DMS 273 (cell line): ENCODE results near the gene MAD2L2.
A peak's percentile ranks its signal among the peaks of the same experiment; 100 is the strongest.

ENCODE experiments used
- DNase-seq: peaks from one replicate; lab custom pipeline; 2025; ENCODE audit not compliant: unreplicated experiment; lab: John Stamatoyannopoulos, UW

MAD2L2 gene

DNA sequence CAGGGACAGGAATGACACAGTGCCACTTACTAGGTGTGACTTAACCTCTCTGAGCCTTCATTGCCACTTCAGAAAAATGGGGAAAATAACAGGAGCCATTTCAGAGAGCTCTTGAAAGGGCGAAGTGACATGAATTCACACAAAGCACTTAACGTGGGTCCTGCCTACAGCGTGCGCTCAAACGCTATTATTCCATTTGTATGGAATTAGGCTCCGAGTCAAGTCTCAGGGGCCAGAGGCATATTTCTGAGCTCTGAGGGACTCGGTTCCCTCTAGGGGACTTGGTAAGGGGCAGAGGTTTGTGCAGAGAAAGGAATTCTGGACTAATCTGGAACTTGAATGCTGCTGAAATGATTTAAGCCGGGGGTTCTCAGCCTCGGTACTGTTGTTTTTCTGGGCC, 24.6 kb upstream of the MAD2L2 start:
- no peak for DNase-seq

DNA sequence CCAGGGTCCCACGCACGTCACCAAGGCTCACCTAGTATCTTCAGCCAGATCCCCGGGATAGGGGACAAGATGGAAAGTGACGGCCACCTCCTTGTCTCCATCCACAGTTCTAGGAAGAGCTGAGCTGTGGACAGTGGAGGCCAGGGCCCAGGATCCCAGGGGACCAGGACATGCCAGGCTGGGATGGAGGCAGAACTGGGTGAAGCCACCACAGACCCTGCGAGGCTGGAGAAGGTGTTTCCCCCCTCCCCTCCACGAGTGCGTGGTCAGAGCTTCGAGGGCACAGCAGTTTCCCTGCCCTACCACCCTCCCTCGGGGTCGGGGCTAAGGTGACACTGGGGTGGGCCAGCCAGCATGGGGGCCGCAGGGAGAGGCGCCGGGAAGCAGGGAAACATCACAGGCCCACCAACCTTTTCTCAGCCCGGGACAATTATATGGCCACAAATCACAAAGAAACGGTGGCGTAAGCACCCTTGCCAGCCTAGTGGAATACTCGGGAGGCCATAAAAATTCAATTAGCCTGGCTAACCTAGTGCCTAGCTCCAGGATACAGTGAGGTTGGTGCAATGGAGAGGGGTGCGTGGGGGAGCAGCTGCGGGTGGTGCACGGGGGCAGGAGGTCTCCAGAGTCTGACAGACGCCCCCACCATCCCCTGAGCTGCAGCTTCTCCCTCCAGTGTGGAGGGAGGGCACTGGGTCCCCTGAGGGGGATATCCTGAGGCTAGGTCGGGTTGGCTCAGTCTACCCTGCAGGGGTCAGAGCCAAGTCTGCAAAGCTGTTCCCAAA, 23.9 kb upstream of the MAD2L2 start:
- no peak for DNase-seq

DNA sequence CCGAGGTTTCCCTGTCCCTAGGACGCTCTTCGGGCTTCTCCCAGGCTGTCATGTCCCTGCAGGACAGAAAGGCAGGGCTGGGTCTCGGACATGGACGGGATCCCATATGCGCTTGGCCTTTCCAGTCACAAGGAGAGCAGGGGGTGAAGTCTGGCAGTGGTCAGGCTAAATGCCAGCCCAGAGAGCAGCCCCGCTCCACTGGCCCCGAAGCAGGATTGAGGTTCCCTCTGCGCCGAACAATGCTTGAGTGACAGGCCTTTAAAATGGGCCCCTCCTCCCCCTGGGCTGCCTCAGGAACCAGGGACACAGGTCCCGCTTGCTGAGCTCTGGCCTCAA, 23.2 kb upstream of the MAD2L2 start:
- no peak for DNase-seq

DNA sequence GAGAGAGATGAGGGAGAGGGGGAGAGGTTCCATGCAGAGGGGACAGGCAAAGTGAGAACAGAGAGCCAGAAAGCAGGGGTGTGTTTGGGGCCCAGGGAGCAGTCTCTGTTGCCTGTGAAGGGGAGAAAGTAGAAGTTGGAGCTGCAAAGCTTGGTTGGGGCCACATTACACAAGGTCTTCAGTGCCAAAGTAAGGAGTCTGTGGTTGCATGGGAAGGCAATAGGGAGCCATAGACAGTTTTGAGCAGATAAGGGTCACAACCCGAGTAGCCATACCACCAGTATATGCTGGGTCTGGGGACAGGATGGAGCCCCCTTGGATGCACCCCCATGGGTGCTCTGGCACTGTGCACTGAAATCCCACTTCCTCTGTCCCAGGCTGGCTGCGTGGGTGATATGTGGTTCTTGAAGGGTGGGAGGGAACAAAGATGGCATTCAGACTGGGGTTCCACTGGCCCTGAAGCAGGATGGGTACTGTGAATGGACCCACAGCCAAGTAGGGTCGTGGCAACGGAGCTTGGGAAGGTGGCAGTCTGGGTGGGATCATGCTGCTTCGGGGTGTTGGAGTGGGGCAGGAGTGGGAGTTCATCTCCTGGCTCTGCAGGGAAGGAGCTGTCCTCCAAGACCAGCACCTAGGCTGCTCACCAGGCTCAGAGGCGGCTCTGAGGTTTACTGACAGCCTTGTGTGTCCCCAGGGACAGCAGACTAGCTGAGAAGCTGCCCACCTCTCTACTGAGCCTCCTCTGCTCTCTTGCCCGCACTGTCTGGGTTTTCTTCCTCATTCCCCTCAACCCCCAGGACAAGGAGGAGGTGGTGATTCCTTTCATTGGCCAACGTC, 22.6 kb upstream of the MAD2L2 start:
- no peak for DNase-seq

DNA sequence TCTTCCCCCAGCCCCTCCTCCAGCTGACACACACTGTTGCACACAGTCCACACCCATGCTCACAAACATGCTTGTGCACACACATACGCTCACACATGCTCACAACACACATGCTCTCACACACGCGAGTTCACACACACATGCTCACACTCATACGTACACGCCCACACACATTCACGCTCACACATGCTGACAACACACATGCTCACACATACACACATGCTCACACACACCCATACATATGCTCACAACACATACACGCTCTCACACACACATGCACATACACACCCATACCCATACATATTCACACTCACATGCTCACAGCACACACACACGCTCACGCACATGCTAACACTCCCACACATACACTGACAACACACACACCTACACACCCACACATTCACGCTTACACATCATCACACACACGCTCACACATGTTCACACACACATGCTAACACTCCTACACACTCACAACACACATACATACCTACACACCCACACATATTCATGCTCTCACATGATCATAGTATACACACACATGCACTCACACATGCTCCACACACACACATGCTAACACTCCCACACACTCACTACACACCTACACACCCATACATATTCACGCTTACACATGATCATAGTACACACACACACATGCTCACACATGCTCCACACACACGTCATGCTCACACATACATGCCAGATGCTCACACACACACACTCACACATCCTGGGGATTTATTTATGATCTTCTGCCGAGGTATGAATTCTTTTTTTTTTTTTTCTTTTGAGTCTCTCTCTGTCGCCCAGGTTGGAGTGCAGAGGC, 21.2 kb upstream of the MAD2L2 start:
- no peak for DNase-seq

DNA sequence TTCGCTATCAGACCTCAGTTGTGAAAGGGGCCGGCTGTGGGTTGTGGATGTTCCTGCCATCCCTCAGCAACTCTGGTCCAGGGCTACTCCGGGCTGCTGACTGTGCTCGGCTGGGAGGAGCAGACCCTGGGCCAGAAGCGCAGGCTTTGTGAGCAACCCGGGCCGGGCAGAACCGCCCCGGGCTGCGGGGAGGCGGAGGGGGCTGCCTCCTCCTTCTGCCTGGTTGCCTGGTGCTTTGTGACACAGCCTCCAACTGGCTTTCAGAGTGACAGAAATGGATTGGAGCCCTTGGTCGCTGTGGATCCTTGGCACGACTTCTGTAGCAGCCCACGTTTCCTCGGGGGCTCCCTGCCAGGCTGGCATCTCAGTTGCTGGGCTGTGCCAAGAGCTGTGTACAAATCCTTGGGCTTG, 20.6 kb upstream of the MAD2L2 start:
- DNase-seq: peak; percentile 44

DNA sequence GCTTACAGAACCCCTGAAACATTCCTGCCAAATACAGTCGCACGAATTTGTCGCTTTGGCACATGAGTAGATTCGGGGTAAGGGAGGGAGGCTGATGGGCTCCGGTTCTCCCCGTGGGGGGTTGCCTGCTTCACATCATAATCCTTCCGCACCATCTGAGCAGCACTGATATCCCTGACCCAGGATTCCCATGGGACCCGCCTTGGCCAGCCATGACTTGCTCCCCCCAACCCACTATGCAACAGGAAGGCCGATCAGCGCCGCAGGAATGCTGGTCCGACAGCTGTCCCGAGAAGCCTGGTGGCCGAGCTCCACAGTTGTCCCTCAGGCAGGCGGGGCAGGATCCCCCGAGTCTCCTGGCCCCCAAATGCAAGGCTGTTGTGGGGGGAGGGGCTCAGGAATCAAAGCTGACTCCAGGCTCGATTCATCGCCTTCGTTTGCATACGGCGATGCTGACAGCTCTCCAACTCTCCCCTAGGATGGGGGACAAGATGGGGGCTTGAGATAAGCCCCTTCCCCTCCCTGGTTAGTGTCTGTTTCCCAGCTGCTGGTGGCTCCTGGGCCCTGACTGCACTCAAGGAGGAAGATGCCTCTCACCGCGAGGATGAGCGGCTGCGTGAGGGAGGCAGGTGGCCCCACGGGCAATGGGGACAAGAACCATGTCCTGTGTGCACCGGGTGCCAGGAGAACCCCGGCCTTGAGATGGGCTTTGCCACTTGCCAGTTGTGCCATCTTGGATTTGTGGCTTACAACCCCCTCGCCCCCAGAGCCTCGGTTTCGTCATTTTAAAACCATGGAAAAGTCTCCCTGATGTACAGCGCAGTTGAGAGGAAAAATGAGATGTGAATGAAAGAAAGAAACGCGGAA, 19.9 kb upstream of the MAD2L2 start:
- DNase-seq: peak; percentile 41

DNA sequence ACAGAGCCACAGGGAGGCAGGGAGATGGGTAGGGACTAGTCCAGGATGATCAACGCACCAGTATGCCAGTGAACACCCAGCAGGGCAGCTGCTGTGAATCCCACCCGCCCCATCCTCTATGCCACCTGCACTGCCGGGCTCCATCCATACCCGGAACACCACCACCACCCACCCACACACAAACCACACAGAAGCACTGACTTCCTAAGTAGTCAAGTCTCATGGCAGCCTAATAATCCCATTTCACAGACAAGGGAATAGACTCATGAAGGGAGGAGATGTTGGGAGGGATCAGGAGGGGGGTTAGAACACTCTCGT, 16.9 kb upstream of the MAD2L2 start:
- no peak for DNase-seq

DNA sequence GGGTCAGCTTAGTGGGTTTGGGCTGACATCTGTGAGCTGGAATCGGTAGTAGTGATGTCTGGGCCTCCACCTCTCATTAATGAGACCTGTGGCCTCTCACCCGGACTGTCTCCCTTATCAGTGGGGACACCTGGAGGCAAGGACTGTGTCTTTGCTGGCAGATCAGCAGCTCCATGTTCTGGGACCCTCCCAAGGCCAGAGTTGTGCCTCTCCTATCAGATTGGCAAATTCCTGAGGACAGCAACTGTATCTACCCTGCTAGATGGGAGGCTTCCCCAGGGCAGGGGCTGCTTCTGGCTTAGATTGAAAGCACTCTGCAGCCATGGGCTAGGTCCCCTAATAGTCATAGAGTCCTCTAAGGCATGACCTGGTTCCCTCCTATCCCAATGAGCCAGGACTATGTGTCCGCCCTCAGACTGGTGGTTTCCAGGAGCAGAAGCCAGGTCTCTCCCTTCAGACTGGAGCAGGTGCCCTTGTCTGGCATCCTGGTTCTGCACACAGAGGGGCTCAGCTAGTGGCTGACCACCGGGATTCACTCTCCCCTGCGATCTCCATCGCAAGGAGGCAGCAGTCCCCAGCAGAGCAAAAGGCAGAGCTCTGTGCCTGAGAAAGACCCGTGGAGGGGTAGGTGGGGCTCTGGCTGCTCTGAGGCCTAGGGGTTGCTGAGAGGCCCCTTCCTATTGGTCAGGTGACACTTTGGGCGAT, 16.4 kb upstream of the MAD2L2 start:
- no peak for DNase-seq

DNA sequence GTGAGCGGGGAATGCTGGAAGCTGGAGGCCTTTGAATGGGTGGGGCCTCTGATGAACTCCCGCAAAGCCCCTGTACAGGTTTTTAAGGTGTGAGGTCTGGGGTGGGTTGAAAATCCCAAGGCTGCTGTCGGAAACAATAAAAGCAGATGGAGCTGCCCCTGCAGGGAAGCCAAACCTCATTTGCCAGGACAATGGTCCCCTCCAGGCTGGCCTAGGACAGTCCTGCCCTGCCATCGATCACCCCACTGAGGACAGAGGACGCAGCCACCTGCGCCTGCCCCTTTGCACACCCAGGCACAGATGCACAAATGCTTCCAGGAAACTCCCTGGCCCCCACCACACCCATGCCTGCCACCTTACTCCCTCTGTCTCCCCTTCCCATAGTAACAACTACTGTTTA, 14.9 kb upstream of the MAD2L2 start:
- DNase-seq: no peak

DNA sequence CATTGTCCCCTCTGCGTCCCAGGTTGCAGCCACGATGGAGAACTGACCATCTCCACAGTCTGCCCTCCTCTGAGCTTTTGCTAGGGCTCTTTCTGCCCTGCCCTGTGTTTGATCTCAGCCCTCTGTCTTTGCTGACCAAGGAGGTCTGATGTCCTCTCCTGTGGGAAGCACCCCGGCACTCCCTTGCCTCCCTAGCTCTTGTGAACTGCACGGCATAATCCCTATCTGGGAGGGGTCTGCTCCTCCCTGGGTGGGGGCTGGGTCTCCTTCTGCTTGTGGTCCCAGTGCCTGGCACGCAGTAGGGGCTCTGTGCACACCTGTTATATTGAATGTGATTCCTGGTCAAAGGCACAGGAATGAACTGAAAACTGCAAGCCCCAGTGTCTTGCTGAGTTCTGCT, 13.0 kb upstream of the MAD2L2 start:
- no peak for DNase-seq

DNA sequence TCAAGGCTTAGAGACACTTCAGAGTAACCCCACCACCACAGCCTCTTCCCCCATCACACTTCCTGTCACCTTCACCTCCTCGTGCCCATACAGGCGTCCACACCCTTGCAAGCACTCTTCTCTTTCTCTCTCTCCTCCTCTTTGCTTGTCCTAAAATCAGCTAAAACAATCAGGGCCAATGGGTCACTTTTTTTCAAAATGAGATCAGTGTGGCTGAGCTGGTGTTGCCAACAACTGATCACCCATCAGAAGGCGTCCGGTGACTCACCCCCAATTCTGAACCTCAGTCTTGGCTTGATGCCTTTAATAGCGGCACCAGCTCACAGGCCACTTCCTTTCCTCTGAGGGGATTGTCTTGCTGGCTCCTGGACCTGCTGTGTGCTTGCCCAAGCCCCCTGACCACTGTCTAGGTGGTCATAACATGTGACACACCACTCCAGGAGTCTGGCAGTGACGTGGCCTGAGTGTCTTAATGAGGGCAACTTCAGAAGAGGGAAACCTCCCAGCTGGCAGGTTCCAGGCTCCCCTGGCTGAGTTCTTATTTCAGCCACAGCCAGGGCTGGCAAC, 12.2 kb upstream of the MAD2L2 start:
- DNase-seq: peak; percentile 61

DNA sequence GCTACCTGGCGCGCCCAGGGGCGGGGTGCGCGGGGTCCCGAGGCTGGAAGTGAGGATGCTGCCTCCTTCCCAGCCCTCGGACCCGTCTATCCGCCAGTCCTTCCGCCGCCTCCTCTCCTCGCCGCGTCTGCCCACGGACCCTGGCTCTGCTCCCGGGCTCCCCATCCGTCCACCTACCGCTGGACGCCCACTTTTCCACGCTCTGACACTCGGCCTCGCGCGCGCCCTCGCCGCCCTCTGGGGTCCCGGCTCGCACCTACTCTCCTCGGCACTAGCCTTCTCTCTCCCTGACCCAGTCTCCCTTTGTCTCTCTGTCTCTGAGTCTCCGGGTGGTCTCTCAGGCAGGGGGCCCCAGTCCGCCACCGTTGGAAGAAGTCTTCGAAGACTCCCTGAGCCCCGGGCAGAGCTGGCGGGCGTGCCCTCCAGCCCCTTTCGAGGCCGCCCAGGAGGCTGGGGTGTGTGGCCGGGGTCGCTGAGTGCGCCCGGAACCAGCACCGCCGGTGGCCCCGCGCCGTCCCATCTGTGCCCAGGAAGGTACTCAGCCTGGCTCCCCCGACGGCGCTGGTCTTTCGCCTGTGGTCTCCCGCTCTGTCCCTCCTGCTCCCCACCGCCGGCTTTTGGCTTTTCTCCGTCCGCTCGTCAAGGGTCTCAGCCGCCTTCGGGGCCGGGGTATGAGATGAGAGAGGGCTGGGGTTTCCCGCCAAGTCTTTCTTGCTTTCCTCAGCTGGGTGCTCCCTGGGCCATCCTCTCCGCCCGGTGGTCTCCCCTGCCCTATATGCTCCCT, 11.2 kb upstream of the MAD2L2 start:
- DNase-seq: no peak

DNA sequence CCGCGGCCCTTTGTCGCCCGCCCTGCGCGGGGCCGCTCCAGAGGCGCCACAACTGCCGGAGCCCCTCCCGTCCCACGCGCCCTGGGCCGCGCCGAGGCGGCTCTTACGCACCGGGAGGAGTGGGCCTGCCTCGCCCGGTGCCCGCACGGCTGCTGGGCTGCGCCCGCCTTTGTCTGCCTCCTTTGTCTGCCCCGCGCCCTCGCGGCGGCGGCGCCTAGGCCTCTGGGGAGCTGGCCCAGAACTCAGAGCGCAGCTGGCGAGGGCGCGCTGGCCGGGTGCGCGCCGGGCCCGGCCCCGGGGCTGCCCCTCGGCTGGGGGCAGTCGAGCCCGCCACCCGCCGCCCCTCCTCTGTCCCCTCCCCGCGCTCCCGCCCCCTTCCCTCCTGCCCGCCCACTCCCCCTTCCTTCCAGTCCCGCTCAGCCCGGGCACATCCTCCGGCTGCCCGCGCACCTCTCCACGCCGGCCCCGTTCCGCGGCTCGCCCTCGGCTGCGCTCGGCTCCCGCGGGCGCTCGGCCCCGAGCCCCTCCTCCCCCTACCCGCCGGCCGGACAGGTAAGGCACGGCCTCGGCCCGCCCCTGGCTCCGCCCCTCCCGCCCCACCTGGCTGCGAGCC, 10.5 kb upstream of the MAD2L2 start, which contains the start of gene DRAXIN:
Gene DRAXIN, plus strand, starts transcription at position 409 of the 613 bp plus-strand sequence. CDS start 14,549 bp downstream, outside the sequence.
- peak; percentile 51 for DNase-seq

DNA sequence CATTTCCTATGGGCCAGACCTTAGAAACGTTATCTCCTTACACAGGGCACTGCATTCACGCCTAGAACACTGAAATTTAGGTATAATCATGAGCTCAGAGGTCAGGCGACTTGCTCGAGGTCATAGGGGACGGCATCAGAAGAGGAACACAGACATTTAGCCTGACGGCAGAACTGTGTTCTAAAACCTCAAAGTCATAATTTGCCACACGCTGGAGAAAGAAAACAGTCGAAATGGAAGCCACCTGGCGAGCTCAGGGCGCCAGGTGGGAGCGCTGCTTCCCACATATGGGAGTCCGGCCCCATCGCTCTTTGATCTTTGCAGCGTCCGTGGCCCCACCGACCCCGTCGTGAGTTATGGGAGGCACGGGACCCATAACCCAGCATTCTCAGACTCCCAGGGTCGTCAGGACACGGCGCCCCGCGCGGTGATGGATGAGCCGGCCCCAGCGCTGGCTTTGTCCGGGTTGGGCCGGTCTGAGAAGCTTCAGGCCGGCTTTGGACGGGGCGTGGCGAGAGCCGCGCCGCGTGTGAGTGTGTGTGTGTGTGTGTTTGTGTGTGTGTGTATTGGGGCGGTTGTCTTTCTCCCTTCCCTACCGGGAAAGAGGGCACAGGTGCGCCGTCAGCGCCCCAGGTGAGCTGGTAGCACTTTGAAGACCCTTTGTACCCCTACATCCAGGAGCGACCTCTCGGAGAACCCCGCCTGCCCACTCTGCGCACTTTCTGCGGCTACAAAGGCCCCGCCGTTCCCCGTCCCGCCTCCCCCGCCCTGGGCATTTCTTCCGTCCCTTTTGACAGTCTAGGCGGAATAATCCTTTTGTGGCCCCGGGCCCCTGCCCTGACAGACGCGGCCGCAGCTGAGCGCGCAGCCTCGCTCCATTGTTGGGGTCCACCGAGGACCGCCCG, 9.7 kb upstream of the MAD2L2 start:
- DNase-seq: no peak

DNA sequence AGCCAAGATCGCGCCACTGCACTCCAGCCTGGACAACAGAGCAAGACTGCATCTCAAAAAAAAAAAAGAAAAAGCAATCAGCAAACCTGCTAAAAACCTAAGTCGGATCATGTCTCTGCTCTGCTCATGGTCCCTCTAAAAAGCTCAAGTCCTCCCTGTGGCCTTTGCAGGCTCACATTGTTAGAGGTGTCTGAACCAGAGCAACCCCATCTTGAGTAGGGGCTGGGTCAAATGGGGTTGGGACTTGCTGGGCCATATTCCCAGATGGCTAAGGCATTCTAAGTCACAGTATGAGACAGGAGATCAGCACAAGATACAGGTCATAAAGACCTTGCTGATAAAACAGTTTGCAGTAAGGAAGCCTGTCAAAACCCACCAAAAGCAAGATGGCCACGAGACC, 7.6 kb upstream of the MAD2L2 start:
- no peak for DNase-seq

DNA sequence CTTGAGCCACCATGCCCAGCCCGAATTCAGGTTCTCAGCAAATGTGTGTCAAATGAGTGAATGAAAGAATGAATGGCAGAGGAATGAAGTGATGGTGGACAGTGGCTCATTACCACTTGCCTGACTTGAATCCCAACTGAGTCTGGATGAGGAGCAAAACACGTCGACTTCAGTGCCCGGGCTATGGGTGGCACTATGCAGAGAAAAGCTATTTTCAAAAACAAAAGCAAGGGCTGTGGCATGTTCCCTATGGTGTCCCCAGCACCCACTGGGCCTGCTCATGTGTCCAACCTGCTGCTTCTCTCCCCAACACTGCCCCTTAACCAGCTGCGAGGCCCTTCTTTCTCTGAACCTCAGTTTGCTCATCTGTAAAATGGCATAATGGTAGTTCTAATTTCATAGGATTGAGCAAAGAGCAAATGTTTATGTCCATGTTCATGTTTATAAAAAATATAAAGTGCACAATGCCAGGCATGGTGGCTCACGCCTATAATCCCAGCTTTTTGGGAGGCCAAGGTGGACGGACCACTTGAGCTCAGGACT, 4.3 kb upstream of the MAD2L2 start:
- DNase-seq: no peak
